ENCODE data around the gene COMMD8.
"Not testable (repeated sequence)": the region's sequence is repeated elsewhere in the genome, so short reads cannot be mapped to it uniquely, and the experiment has no call there.

COMMD8 gene

DNA sequence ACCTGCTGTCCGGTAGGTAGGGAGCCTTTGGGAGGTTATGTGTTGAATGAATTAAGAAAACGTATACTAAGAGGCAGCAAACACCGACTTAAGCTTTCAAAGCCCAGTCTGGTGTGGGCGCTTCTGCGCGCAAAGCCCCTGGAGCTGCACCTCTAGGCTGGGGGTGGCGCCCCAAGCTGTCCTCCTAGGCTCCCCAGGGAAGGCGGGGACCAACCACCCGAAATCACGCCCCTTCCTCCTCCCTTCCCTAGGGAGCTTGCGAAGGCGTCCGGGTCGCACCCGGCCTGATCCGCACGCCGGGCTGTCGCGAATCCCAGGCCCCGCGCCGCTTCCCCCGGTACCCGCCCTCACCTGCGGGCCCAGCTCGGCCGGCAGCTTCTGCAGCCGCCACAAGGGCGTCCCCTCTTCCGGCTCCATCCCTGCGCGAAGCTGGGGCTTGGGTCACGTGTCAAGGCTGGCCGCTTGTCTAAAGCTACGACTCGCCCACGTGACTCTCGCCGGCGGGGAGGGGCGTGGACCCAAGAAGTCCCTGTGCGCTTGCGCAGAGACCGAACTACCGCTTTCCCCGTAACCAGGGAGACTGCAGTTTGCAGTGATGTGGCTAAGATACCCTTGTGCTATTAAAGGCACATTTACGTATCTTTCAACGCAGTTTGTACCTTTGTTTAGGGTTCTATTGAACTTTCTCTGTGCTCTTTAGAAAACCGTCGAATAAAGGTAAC, at the start of gene COMMD8:
Gene COMMD8 (minus strand): TSS at position 468 of the 722 bp plus-strand sequence. CDS start 51 bp downstream, at position 417.
- DNase-seq (ENCODE audit: low read depth, low spot score), result peak; percentile 84

DNA sequence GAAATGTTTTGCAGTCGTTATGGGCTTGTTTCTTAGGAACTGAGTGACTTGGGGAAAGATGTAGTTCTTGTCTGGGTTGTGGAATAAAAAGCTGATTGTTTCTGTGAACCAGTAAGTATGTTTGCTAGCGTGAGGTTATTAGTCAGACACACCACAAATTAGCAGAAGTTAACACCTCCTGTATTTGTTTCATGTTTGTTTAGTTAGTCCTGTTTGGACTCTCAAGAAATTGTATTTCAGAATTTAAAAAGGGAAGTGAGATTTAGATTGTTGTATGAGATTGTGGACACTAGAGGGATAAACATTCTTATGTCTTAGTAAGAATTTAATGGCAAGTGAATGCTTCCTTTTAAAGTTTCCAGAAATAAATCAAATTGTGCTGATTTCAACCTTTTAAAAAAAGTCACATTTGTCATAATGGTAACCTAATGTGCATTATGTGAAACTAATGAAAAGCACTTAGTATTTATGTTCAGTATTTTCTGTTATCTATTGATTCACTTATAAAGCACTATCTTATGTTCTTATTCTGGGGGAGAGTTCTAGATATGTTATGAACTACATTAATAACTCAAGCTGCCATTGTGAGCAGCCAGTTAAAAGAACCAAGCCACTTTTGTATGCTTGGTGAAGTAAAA, 47.1 kb upstream of the COMMD8 start:
- no peak for DNase-seq (ENCODE audit: low read depth, low spot score)

DNA sequence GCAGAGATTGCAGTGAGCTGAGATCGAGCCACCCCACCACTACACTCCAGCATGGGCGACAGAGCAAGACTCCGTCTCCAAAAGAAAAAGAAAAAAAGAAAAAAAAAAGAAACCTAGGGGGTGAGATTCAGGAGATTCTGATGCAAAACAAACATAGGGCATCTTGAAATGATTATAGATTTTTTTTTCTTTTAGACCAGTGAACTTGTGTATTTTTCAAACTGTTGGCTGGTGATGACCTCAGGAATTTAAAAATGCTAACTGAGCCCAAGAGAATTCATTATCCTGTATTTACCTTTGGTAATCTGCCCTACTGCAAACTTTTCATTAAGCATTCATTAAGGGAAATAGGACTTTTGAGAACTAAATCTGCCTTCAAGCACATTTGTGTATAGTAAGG, 42.2 kb upstream of the COMMD8 start:
- no peak for DNase-seq (ENCODE audit: low read depth, low spot score)

DNA sequence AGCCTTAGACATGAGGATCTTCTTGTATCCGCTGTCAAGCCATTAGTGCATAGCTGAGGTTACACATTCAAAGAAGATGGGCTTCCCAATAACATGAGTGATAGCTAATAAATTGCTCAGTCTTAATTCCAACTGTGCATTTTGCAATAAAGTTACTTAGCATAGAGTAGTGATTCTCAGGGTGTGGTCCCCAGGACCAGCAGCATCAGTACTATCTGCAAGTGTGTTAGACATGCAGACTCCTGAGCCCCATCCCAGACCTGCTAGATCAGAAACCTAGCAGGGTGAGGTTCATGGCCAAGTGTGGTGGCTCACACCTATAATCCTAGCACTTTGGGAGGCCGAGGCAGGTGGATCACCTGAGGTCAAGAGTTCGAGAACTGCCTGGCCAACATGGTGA, 41.6 kb upstream of the COMMD8 start:
- no peak for DNase-seq (ENCODE audit: low read depth, low spot score)

DNA sequence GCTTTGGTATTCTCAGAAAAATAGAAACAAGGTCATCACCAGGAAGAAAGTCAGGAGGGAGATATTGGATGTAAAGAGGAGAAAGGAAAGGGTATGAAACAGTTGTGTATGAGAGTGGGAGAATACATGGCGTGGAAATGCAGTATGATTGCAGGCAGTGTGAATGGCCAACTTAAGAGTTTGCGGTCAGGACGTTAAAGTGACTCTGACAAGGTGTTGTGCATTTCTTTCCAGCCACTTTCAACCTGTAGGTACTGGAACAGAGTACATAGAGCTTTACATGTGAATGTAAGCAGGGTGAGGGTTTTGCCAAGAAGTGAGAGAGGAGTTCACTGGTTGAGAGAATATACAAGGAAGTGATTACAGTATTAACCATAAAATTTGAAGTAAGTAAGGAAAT, 37.3 kb upstream of the COMMD8 start:
- no peak for DNase-seq (ENCODE audit: low read depth, low spot score)

DNA sequence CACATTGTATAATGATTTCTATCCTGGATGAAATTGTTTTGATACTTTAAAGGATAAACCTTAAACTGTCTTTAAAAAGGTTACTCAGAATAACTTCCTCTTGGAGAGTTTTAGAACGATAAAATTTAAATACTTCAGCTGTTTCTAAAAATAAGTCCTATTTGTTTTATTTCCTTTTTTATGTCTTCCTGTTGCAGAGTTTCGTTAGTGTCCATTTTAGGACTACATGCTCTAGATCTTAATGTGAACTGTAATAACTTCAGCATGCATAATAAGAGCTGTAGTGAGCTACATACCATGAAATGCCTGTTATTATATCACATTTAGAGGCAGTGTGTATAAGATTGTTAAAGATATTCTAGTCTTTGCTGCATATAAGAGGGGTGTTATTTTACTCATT, 36.2 kb upstream of the COMMD8 start:
- no peak for DNase-seq (ENCODE audit: low read depth, low spot score)

DNA sequence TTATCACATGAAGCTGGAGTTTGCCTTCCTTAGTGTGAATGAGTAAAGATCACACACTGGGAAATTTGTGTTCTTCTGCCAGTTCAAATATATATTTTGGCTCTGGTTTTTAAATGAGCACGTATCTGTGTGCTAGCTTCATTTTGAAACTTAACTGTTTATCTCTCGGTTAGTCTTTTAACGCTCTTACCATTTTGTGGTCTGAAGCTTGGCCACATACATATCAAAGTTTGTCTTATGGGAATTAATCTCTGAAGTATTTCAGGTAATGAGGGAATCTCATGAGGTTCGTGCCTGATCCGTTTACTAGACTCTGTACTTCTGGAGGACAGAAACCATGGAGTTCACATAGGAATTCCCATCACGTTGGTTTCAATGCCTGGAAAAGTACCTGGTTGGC, 35.4 kb upstream of the COMMD8 start:
- DNase-seq (ENCODE audit: low read depth, low spot score), result no peak

DNA sequence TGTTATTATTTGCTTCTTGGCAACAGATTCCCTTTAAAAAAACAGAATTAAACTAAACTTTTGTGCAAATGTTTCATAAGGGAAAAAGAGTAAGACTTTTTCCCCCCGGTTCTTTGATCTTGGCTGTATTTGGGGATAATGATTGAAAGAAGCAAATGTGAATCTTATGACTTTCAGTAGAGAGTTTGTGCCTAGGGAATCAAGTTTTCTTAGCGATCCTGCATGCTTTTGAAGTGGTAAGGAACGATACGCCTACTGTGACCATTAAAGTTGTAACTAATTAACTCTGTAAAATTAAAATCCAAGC, 30.6 kb upstream of the COMMD8 start:
- no peak for DNase-seq (ENCODE audit: low read depth, low spot score)

DNA sequence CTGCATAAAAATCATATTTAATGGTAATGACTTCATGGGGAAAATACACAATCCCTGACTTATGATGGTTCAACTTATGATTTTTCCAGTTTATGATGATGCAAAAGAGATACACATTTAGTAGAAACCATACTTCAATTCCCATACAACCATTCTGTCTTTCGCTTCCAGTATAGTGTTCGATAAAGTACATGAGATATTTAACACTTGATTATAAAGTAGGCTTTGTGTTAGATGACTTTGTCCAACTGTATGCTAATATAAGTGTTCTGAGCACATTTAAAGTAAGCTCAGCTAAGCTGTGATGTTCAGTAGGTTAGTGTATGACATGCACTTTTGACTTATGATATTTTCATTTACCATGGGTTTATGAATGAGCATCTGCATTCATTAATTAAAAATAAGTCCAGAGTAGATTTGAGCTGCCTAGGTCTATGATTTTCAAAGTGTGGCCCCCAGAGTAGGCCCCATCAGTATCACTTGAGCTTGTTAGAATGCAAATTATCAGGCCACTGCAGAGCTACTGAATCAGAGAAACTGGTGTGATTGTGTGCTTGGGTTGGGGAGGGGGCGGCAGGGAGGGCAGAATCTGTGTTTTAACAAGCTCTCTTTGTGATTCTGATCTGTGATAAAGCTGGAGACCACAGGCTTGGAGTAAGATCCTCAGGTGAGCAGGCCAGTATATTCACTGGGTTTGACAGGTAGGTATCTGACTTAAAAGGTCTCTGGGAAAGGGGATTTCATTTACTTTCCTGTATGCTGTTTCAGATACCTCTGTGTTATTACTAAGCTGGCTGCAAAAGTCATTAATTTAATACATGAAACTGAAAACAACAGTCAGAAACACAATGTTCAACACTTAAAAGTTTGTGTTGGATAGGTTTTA, 30.0 kb upstream of the COMMD8 start:
- no peak for DNase-seq (ENCODE audit: low read depth, low spot score)

DNA sequence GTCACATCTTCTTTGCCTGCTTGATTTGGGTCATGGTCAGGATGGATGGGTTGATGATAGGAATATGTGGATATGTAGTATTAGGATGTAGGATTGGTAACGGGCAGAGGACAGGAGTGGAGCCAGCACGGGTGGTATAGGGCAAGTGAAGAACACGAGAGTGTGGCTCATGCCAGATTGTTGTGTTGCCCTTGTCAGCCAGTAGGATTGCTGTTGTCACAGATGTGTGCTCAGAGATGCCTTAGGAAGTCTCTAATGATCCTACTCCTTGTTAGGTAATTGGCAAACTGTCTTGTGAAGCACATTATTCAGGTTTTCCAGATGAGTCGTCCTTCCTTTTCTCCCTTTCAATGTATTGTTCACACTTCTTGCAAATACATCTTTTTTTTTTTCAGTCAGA, 27.0 kb upstream of the COMMD8 start:
- DNase-seq (ENCODE audit: low read depth, low spot score), result no peak

DNA sequence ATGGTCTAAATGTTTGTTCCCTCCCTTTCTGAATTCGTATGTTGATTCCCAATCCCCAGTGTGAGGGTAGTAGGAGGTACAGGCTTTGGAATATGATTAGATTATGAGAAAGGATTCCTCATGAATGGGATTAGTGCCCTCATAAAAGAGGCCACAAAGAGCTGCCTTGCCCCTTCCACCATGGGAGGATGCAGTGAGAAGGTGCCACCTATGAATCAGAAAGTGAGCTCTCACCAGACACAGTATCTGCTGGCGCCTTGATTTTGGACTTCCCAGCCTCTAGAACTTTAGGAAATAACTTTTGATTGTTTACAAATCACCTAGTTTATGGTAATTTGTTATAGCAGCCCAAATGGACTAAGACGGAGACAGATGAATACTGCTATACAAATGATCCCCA, 25.2 kb upstream of the COMMD8 start:
- no peak for DNase-seq (ENCODE audit: low read depth, low spot score)

DNA sequence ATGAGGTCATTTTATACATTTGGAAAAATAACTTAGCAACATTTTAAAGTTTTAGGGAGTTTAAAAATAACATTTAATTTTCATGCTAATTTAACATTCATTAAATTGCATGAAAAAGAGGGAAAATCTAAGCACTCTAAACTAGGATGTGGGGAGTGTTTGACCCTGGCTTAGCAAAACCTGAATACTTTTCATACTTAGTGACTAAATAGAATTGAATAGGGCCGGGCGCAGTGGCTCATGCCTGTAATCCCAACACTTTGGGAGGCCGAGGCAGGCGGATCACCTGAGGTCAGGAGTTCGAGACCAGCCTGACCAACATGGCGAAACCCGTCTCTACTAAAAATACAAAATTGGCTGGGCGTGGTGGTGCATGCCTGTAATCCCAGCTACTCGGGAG, 23.2 kb upstream of the COMMD8 start:
- DNase-seq (ENCODE audit: low read depth, low spot score), result not testable (repeated sequence)

DNA sequence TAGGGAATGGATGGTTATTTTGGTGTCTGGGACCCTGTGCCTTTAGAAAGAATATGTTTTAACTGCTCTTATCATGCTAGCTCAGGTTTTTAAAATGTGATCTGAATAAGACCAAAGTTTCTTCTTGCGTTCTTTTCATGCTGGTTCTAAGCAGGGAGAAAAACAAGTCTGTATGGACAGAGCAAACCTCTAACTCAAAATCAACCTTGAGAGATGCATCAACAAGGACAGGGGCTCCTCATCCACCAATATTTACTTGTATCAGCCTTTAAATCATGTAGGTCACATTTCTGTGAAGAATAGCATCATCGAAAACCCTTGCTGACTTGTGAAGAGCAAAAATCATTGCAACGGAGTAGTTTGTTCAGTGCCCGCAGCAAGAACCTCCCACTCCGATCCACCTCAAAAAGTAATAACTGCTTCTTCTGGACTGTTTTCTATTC, 22.8 kb upstream of the COMMD8 start:
- DNase-seq (ENCODE audit: low read depth, low spot score), result no peak

DNA sequence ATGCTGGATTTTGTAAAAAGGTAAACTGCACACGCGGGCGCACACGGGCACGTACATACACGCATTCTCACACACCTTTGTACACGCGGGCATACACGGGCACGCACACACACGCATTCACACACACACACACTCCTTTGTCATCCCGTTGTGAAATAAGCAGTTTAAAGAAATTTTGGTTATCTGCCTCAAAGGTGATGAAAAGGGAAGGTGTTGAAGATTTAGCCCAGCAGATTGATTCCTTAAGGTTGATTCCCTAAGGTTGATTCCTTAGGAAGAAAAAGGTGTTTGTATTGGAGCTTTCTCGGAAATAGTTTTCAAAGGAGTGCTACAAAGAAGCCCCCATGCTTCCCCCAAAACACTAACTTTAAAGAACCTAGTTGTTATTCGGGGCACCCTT, 22.3 kb upstream of the COMMD8 start:
- DNase-seq (ENCODE audit: low read depth, low spot score), result no peak

DNA sequence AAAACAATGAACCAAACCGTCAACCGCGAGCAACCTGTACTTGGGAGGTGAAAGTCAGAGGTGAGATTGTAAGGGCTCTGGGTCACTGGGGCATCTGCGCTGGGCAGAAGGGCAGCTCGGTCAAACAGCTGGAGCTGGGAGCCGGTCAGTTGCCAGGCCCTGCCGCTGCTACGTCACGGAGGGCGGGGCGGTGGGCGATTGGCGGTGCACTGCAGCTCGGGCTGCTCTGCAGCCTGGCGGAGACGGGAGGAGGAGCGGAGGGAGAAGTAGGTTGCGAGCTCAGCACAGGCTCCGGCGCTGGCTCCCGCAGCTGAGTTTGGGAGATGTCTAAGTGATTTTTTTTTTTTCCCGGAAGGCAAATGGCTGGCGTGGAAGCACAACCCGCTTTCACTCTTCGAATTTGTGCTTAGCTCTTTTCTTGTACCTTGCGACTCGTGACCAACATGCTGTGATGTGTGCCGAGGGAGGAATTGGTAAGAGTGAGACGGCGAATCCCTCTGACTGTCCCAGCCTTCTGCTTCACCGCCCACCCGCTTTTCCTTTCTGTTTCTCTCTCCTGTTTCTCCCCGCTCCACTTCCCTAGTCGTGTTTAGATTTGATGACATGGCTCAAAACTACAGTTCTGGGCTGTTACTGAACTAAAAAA, 21.7 kb upstream of the COMMD8 start, which contains the start of gene ATP10D:
Gene ATP10D (plus strand): TSS at position 229 of the 646 bp plus-strand sequence. CDS start 27,266 bp downstream, outside the sequence.
- DNase-seq (ENCODE audit: low read depth, low spot score), result peak; percentile 69

DNA sequence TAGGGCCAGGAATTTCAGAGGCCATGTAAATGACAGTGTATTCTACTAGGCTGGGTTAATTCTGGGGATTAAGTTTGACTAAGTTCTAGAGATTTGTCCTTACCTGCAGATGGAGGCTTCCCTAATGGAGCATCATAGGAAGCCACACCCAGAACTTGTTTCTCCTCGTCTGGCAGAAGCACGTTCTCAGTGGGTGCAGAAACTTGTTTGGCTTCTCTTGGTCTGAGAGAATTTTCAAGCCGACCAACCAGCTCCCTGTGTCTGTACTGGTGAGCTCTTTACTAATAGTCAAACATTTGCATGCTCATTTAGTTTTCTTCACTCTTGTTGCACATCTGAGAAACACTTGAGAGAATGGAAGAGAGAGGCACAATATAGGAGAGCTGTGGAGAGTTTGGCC, 20.7 kb upstream of the COMMD8 start:
- DNase-seq (ENCODE audit: low read depth, low spot score), result no peak

DNA sequence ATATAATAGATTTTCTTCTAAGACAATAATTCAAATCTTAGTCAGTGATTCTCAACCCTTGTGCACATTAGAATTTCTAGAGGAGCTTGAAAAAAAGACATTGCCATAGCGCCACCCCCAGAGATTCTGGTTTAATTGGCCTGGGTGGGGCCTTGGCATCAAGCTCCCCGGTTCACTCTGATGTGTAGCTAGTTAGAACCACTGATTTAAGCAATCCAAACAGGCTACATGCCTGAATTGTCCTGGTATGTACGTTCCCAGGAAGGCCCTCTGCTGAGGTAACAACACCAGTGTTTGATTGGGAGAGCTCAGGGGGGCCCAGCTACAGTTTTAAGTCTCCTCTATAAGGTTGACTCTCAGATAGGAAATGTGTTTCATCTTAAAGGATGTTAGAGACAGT, 20.2 kb upstream of the COMMD8 start:
- DNase-seq (ENCODE audit: low read depth, low spot score), result no peak

DNA sequence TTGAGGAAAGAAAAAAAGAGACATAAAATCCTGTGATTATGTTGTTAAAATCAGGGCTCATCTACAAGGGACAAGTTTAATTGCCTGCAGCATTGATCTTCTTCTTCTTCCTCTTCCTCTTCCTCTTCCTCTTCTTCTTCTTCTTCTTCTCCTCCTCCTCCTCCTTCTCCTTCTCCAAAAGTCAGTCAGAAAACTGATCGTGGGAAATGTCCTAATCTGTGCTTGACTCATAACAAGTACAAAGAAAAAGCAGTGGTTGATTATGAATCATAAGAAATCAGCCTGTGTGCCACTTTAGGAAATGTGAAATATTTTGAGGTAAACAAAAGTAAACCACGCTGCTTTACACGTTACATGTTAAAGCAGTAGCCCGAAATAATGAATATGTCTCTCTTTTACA, 18.8 kb upstream of the COMMD8 start:
- DNase-seq (ENCODE audit: low read depth, low spot score), result no peak

DNA sequence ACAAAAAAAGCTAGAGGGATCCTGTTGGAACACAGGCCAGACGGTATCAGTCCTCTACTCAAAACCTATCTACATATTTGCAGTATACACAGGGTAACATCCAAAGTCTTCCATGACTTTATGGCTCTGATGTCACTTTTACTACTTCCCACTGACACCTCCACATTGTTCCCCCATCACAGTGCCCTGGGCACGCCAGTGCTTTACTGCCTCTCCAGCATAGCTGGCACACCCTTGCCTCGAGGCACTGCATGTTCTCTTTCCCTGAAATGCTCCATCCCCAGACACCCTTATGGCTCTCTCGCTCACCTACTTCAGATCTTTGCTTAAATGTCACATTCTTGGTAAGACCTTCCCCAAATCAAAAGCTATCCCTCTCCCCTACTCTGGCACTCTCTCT, 15.3 kb upstream of the COMMD8 start:
- no peak for DNase-seq (ENCODE audit: low read depth, low spot score)

DNA sequence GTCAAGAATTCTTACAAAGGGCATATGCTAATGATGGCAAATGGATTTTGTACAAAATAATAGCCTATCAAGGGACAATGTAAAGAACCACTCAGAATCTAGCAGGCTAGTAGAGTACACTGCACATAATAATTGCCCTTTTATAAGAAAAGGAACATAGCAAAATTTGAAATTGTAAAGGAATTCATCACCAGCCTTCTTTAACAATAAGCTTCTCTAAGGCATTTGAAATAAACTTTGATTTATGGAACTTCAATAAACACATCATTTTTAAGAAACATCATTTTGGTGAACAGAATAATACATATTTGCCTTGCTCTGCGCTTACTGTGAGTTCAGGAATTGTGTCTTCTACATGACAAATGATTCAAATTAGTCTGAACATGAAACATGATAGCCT, 11.9 kb upstream of the COMMD8 start:
- no peak for DNase-seq (ENCODE audit: low read depth, low spot score)

DNA sequence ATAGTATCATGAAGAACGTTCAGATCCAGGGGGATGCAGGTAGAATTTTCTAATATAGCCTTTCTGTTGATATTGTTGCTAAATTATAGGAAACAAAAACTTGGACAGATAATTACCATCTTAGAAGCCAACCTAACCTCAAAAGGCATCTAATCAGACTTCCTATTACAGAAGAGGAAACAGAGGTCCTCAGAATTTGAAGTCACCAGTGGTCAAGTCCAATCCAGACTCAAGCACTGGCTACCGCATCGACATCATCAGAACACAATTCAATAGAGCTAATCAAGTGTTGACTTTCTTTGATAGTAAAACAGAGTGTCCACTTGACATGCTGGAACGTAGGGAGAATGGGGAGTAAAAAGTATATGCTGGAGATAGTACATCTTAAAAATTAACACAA, 11.3 kb upstream of the COMMD8 start:
- no peak for DNase-seq (ENCODE audit: low read depth, low spot score)

DNA sequence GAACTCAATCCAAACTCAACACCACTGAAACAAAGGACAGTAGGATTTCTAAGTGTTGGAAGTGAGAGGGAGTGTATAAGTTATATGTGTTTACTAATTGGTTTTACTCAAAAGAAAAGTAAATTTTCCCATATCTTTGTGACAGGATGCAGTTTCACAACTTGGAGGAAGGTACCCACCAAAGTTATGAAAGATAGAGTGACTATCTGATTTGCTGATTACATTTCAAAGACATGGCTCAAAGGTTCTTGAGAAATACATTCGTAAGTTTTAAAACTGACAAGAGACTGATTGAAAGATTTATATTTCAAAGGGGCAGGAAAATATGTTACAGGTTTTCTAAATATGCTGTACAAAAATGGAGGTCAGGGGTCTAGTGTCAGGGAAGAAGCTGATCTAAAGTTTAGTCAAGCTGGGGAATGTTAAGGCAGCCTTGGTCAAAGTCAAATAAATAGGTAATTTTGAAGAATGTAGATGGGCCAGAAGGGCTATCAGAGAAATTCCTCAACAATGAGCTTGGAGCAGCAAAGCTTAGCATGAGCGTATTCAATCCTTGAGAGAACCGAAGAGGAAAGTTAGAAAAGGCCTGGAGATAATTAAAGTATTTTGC, 9.7 kb upstream of the COMMD8 start:
- no peak for DNase-seq (ENCODE audit: low read depth, low spot score)

Data from brain pericyte (primary cell).